ENCODE data around the gene MUC2. TPM values are rescaled to one million over a fixed set of nuclear protein-coding genes. Genes with fewer than 3 reads are reported as not detected.

Gene MUC2
- total RNA-seq, 1 experiment from 2014 or later: not detected

DNA sequence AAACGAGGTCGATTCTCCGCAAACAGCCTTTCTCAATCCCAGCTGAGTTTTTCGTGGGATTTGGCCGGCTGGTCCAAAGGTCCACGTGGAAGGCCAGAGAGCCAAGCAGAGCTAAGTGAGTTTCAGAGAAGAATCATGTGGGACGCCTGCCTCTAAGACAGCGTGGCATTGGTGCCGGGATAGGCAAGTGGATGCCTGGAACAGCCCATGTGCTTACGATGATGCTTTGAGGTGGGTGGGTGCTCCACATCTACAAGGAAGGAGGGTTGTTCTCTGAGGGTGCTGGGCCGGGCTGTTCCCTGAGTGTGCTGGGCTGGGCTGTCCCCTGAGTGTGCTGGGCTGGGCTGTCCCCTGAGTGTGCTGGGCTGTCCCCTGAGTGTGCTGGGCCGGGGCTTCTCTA, 41.4 kb downstream of the MUC2 start:
- Histone ChIP-seq H3K4me3 (ENCODE audit: low read depth, low read length, poor library complexity, severe bottlenecking) (no peak overlapping the region), H3K36me3 (ENCODE audit: insufficient read depth, low read length, poor library complexity, severe bottlenecking) (no peaks in the 10 kb centered on the region), H3K4me1 (ENCODE audit: insufficient read depth, low read length, poor library complexity, severe bottlenecking) (no peaks in the 10 kb centered on the region), H3K27ac (ENCODE audit: low read depth, low read length, poor library complexity, severe bottlenecking) (no peak overlapping the region), H3K9me3 (ENCODE audit: low read depth, low read length, poor library complexity, severe bottlenecking) (no peaks in the 10 kb centered on the region), H3K27me3 (replicated peaks; ENCODE audit: insufficient read depth, low read depth, low read length, poor library complexity) (peaks cover 4% of the 10 kb centered on the region)
- DNase-seq (ENCODE audit: low spot score): no peak
- no TSS peak for BruUV-seq (replicated peaks)
- no peak for TF ChIP-seq EZH2 (IDR thresholded peaks at IDR 0.05; ENCODE audit: borderline replicate concordance, low read depth, low read length, poor library complexity, severe bottlenecking)
- TF ChIP-seq, protein P1, sequence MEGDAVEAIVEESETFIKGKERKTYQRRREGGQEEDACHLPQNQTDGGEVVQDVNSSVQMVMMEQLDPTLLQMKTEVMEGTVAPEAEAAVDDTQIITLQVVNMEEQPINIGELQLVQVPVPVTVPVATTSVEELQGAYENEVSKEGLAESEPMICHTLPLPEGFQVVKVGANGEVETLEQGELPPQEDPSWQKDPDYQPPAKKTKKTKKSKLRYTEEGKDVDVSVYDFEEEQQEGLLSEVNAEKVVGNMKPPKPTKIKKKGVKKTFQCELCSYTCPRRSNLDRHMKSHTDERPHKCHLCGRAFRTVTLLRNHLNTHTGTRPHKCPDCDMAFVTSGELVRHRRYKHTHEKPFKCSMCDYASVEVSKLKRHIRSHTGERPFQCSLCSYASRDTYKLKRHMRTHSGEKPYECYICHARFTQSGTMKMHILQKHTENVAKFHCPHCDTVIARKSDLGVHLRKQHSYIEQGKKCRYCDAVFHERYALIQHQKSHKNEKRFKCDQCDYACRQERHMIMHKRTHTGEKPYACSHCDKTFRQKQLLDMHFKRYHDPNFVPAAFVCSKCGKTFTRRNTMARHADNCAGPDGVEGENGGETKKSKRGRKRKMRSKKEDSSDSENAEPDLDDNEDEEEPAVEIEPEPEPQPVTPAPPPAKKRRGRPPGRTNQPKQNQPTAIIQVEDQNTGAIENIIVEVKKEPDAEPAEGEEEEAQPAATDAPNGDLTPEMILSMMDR (conservative IDR thresholded peaks at IDR 0.05; ENCODE audit: low read depth, low read length): no peak
- intact Hi-C loops (cut with micrococcal nuclease; ENCODE audit: unreplicated experiment): no loop called here
- ChIA-PET CTCF (no interaction called here), POLR2A (ENCODE audit: low non-redundant PET) (no interaction called here)

DNA sequence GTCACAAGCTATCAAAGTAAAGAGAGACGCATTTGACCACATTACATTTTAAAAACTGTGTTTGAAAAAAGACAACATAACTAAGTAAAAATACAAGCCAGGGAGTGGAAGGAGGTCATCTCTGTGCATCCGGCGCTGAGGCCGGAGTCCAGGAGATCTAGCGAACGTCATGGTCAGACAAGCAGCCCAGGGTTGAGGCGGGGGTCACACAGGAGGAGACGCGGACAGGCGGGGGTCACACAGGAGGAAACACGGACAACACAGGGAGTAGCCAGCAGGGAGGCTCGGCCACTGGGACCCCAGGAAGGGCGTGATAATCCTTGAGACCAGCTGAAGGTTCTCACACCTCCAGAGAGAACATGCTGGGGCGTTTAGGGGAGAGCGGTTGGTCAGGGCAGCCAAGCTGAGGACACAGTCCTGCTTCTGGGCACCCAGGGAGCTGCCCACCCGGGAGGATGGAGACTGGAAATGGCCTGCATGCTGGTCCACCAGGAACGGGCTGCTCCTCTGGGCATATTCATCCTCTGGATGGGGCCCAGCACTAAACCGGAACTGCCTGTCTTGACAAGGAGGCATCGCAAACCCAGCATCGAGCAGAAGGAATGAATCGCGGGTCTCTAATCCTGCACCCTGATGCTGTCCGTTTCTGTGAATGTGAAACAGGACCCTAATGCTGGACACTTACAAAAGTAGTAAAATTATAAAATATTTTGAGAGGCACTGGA, 42.2 kb downstream of the MUC2 start:
- Histone ChIP-seq H3K4me1 (ENCODE audit: insufficient read depth, low read length, poor library complexity, severe bottlenecking) (no peaks in the 10 kb centered on the region), H3K27ac (ENCODE audit: low read depth, low read length, poor library complexity, severe bottlenecking) (no peak overlapping the region), H3K27me3 (replicated peaks; ENCODE audit: insufficient read depth, low read depth, low read length, poor library complexity) (peaks cover 4% of the 10 kb centered on the region), H3K9me3 (ENCODE audit: low read depth, low read length, poor library complexity, severe bottlenecking) (no peaks in the 10 kb centered on the region), H3K36me3 (ENCODE audit: insufficient read depth, low read length, poor library complexity, severe bottlenecking) (no peaks in the 10 kb centered on the region), H3K4me3 (ENCODE audit: low read depth, low read length, poor library complexity, severe bottlenecking) (no peak overlapping the region)
- DNase-seq (ENCODE audit: low spot score): no peak
- no TSS peak for BruUV-seq (replicated peaks)
- no peak for TF ChIP-seq EZH2 (IDR thresholded peaks at IDR 0.05; ENCODE audit: borderline replicate concordance, low read depth, low read length, poor library complexity, severe bottlenecking)
- TF ChIP-seq, protein P1 (conservative IDR thresholded peaks at IDR 0.05; ENCODE audit: low read depth, low read length): no peak
- ChIA-PET POLR2A (ENCODE audit: low non-redundant PET) (no interaction called here), CTCF (no interaction called here)
- intact Hi-C loops (cut with micrococcal nuclease; ENCODE audit: unreplicated experiment): no loop called here

DNA sequence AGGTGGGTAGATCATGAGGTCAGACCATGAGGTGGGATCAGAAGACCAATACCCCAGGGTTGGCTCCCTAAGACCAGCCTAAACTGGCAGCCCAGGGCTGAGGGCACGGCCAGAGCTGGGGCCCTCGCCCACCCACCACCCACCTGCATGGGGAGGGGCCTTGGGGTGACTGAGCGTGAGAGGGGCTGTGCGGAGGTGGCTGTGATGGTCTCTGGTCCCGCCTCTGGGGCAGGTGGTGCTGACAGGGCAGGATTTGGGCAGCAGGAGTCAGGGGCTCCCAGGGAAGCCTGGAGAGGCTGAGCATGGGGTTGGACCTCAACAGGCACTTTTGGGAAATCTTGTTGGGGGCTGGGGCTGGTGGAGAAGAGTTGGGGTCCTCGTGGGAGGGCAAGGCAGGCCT, 43.3 kb downstream of the MUC2 start:
- Histone ChIP-seq H3K27me3 (replicated peaks; ENCODE audit: insufficient read depth, low read depth, low read length, poor library complexity) (peaks cover 9% of the 10 kb centered on the region), H3K27ac (ENCODE audit: low read depth, low read length, poor library complexity, severe bottlenecking) (no peak overlapping the region), H3K4me1 (ENCODE audit: insufficient read depth, low read length, poor library complexity, severe bottlenecking) (no peaks in the 10 kb centered on the region), H3K9me3 (ENCODE audit: low read depth, low read length, poor library complexity, severe bottlenecking) (no peaks in the 10 kb centered on the region), H3K36me3 (ENCODE audit: insufficient read depth, low read length, poor library complexity, severe bottlenecking) (no peaks in the 10 kb centered on the region), H3K4me3 (ENCODE audit: low read depth, low read length, poor library complexity, severe bottlenecking) (no peak overlapping the region)
- intact Hi-C loops (cut with micrococcal nuclease; ENCODE audit: unreplicated experiment): no loop called here
- CTCF ChIA-PET: no interaction called here
- POLR2A ChIA-PET (ENCODE audit: low non-redundant PET): no interaction called here
- TF ChIP-seq, protein P1 (conservative IDR thresholded peaks at IDR 0.05; ENCODE audit: low read depth, low read length): no peak
- no peak for TF ChIP-seq EZH2 (IDR thresholded peaks at IDR 0.05; ENCODE audit: borderline replicate concordance, low read depth, low read length, poor library complexity, severe bottlenecking)
- no TSS peak for BruUV-seq (replicated peaks)
- no peak for DNase-seq (ENCODE audit: low spot score)
